ENCODE results near the gene PAXIP1.
A peak's percentile ranks its signal among the peaks of the same experiment; 100 is the strongest.

Gene PAXIP1

DNA sequence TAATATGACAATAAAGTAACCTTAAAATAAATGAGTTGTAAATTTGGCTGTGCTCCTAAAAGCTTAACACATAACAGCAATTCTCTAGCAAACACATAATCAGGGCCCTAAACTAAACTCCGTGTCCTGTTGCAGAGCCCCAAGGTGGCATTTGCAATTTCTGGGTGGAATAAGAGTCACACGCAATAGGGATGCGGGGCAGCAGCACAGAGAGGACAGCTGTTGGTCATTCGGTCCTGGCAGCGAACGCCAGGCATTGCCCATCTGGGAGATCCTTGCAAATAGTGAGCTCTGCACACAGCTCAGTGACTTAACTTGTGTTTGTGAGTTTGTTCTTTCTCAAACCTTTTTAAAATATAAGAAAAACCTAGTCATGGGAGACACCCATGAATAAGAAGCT is 25.7 kb downstream of the PAXIP1 start:
- H3K27me3 Mint-ChIP-seq: no peaks in the 10 kb centered on the region
- H3K4me3 Mint-ChIP-seq: no peak overlapping the region
- no peak overlapping the region for H3K27ac Mint-ChIP-seq
- peaks cover 3% of the 10 kb centered on the region for H3K4me1 Mint-ChIP-seq
- ATAC-seq (no peak), DNase-seq (no peak)
- peaks cover 53% of the 10 kb centered on the region for H3K36me3 Mint-ChIP-seq (ENCODE audit: low read depth)
- H3K9me3 Mint-ChIP-seq: no peaks in the 10 kb centered on the region

DNA sequence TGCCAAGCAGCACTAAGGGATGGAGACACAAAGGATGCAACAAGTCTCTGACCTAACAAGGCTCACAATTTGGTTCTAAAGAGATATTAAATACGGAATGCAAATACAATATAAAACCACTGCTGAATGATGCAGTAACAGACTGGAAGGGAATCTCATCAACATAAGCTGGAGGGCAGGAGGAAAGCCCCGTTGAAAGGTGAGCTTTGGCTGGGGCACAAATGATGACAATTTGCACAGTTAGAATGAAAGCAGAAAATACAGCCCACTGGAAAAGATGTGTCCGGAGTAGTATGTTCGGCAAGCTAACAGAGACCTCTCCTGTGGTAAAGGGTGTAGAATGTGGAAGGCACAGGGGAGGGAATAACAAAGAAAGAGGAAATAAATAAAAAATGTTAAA is 26.1 kb downstream of the PAXIP1 start:
- Mint-ChIP-seq H3K4me3 (no peak overlapping the region), H3K4me1 (peaks cover 3% of the 10 kb centered on the region), H3K27me3 (no peaks in the 10 kb centered on the region), H3K9me3 (no peaks in the 10 kb centered on the region), H3K27ac (no peak overlapping the region), H3K36me3 (ENCODE audit: low read depth) (peaks cover 53% of the 10 kb centered on the region)
- no peak for ATAC-seq
- no peak for DNase-seq

DNA sequence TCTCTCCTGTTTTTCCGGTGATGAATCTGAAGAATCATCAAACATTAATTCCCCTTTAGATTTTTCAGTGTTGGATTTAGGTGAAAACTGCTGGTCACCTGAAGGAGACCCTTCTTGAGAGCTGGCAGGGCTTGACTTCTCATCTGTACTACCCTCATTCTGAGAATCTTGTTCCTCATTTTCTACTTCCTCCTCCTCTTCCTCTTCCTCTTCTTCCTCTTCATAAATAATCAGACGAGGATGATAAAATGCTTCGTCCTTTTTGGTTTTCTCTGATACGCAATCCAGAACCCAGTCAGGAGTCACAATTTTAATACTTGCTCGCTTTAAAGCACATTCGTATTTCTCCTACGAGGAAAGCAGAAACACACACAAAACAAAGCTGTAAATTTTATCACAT is 26.9 kb downstream of the PAXIP1 start:
- peaks cover 3% of the 10 kb centered on the region for H3K4me1 Mint-ChIP-seq
- no peak for ATAC-seq
- DNase-seq: no peak
- H3K27me3 Mint-ChIP-seq: no peaks in the 10 kb centered on the region
- no peaks in the 10 kb centered on the region for H3K9me3 Mint-ChIP-seq
- peaks cover 54% of the 10 kb centered on the region for H3K36me3 Mint-ChIP-seq (ENCODE audit: low read depth)
- H3K27ac Mint-ChIP-seq: no peak overlapping the region
- H3K4me3 Mint-ChIP-seq: no peak overlapping the region

DNA sequence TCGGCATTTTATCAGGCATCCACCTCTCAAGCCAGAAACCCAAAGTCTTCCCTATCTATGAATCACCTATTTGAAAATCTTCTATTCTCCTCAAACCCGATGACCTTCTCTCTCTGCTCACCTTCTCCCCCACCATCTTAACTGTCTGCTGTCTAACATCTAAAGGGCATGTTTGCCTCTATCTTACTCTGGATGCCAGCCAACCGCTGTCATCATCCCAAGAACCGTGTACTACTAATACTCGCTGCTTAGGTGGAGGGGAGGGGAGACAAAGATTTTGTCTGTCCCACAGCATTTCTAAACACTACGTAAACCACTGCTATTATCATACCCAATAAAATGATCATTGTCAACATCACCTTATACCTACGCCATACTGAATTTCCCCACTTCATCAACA is 29.5 kb downstream of the PAXIP1 start:
- Mint-ChIP-seq H3K9me3 (no peaks in the 10 kb centered on the region), H3K4me1 (peaks cover 3% of the 10 kb centered on the region), H3K27me3 (no peaks in the 10 kb centered on the region), H3K36me3 (ENCODE audit: low read depth) (peaks cover 53% of the 10 kb centered on the region), H3K27ac (no peak overlapping the region), H3K4me3 (no peak overlapping the region)
- ATAC-seq (no peak), DNase-seq (no peak)

DNA sequence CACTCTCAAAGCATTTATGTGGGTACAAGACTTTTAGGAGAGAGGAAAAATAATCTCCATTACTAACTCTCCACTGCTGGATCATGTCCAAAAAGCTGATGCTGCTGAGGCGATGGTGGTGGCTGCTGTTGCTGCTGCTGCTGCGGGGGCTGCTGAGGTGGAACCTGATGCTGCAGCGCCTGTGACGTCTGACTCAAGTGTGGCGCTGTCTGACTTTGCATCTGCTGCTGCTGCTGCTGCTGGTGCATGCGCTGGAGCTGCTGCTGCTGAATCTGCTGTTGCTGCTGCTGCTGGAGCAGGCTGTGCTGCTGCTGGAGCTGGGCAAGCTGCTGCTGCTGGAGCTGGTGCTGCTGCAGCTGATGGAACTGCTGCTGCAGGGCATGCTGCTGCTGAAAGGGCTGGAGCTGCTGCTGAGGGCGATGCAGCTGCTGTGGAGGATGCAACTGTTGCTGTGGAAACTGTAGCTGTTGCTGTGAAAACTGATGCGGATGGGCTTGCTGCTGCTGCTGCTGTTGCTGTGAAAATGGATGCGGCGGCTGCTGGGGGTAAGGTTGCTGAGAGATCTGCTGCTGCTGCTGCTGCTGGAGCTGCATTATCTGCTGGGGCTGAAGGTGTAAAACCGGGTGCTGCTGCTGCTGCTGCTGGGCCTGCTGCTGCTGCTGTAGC is 34.5 kb downstream of the PAXIP1 start:
- H3K36me3 Mint-ChIP-seq (ENCODE audit: low read depth): peaks cover 52% of the 10 kb centered on the region
- no peak overlapping the region for H3K27ac Mint-ChIP-seq
- ATAC-seq: no peak

DNA sequence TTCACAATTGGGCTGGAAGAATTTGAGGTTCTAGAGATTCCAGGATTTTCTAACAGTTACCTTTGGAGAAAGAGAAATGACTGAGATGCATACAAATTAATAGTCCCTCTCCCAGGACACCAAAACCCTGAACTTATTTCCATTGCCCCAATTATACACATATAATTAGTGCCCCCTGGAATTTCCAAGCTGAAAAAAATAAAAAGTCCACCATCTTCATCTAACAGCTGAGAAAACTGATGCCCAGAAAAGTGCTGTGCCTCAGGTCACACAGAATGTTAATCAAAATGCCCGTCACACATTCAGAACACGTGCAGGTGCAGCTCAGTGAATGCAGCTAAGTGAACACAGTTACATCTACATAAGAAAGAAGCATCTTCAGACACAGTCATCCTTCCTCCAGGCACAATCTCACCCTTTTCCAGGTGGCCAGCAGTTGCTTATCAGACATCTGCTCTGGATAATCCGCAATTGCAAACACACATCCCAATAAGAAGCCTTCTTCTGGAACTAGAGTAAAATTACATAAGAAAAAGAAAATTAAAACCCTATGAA is 35.4 kb downstream of the PAXIP1 start:
- Mint-ChIP-seq H3K27me3 (no peaks in the 10 kb centered on the region), H3K9me3 (no peaks in the 10 kb centered on the region), H3K4me1 (no peaks in the 10 kb centered on the region), H3K27ac (no peak overlapping the region), H3K36me3 (ENCODE audit: low read depth) (peaks cover 48% of the 10 kb centered on the region), H3K4me3 (no peak overlapping the region)
- ATAC-seq: no peak
- no peak for DNase-seq

More for the DNA sequence above, 34.5 kb downstream of the PAXIP1 start:
- no peaks in the 10 kb centered on the region for H3K27me3 Mint-ChIP-seq
- H3K4me3 Mint-ChIP-seq: no peak overlapping the region
- DNase-seq: no peak
- no peaks in the 10 kb centered on the region for H3K4me1 Mint-ChIP-seq
- H3K9me3 Mint-ChIP-seq: no peaks in the 10 kb centered on the region

DNA sequence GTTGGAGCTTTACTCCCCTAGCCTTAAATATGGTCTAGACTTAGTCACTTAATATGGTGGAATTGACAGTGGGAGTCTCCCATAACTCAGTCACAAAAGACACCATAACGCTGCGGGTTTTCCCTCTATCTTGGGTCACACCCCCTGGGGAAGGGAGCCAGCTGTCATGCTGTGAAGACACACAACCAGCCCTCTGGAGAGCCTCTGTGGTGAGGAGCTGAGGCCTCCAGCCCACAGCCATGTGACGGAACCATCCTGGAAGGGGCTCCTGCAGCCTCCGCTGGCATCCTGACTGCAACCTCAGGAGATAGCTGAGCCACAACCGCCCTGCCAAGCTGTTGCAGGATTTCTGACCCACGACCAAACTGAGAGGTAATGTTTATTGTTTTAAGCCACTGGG is 37.9 kb downstream of the PAXIP1 start:
- Mint-ChIP-seq H3K9me3 (no peaks in the 10 kb centered on the region), H3K27me3 (no peaks in the 10 kb centered on the region), H3K4me3 (no peak overlapping the region), H3K36me3 (ENCODE audit: low read depth) (peaks cover 58% of the 10 kb centered on the region), H3K27ac (no peak overlapping the region), H3K4me1 (no peaks in the 10 kb centered on the region)
- ATAC-seq (no peak), DNase-seq (no peak)

DNA sequence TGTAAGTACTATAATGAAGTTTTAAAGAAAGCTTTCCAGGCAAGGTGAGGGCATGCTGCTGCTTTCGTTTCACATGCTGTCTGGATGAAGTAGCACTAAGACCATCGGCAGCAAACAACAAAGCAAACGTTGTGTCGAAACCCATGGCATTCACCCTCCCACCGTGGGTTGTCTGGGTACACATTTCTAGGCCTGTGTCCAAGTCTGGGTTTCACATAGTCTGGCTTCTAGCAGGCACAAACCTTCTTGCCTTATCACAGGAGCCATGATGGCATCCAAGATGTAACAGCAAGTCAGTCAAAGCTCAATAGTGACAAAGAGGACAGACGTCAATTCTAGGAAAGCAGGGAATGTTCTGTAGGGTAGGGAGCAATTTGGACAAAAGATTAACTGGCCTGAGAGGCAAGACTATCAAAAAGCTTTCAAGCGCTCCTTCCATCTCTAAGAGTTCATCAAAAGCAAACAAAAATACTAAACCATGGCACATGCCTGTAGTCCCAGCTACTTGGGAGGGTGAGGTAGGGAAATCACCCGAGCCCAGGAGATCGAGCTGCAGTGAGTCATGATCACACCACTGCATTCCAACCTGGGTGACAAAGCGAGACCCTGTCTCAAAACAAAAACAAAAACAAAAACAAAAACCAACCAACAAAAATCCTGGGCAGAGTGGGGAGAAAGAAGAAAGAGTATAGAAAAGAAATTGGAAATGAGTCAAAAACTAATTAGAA is 42.7 kb downstream of the PAXIP1 start:
- Mint-ChIP-seq H3K4me1 (no peaks in the 10 kb centered on the region), H3K36me3 (ENCODE audit: low read depth) (peaks cover 52% of the 10 kb centered on the region), H3K9me3 (no peaks in the 10 kb centered on the region), H3K27me3 (no peaks in the 10 kb centered on the region), H3K4me3 (no peak overlapping the region), H3K27ac (no peak overlapping the region)
- ATAC-seq (no peak), DNase-seq (no peak)

DNA sequence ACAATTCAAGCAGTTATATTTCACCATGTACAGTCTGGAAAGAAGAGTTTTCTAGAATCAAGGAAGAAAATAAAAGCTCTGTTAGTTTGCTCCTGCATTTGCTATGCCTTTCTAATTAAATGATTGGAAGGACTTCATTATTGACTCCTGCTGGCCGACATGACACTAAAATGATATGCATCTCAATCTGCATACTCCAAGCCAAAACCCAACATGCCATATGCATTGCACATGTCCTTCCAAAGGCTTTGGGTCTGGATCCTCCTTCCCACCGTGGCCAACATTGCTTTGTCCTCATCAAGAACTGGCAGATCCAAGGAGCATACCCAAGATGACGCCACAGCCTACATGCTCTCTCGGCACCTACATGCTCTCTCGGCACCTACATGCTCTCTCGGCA is 46.5 kb downstream of the PAXIP1 start:
- H3K27me3 Mint-ChIP-seq: no peaks in the 10 kb centered on the region
- no peaks in the 10 kb centered on the region for H3K4me1 Mint-ChIP-seq
- H3K9me3 Mint-ChIP-seq: no peaks in the 10 kb centered on the region
- no peak for DNase-seq
- no peak overlapping the region for H3K4me3 Mint-ChIP-seq
- no peak for ATAC-seq
- H3K27ac Mint-ChIP-seq: no peak overlapping the region
- peaks cover 55% of the 10 kb centered on the region for H3K36me3 Mint-ChIP-seq (ENCODE audit: low read depth)

DNA sequence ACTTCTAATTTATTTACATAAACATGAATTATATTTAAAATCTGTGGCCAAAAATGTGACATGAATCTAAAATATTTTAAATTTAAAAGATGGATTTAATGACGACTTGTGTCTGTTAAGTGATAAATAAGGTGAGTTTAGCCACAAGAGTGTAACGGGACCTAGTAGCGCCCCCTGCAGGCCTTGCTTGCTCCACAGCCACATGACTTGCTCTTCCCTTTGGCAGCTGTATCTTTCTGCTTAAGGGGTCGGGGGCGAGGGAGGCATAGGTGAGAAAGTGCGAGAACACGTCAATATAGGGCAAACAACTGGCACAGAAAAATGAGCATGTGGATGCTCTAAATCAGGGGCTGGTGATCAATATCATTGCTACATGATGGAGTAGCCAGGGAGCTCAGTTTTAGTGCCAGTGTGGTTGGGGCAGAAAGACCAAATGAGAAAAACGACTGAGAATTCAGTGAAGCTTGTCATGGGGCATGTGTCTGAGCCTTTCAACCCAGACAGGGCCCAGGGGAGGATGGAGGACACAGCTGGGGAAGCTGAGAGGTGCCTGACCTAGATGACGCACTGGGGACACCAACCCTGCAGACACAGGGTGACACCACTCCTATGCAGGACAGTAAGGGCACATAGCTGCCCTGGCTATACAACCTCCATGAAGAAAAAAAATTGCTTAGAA is 49.8 kb downstream of the PAXIP1 start:
- no peak overlapping the region for H3K4me3 Mint-ChIP-seq
- ATAC-seq (peak; percentile 43), DNase-seq (peak; percentile 76)
- no peak overlapping the region for H3K27ac Mint-ChIP-seq
- no peaks in the 10 kb centered on the region for H3K4me1 Mint-ChIP-seq
- H3K27me3 Mint-ChIP-seq: no peaks in the 10 kb centered on the region
- peaks cover 59% of the 10 kb centered on the region for H3K36me3 Mint-ChIP-seq (ENCODE audit: low read depth)
- no peaks in the 10 kb centered on the region for H3K9me3 Mint-ChIP-seq

DNA sequence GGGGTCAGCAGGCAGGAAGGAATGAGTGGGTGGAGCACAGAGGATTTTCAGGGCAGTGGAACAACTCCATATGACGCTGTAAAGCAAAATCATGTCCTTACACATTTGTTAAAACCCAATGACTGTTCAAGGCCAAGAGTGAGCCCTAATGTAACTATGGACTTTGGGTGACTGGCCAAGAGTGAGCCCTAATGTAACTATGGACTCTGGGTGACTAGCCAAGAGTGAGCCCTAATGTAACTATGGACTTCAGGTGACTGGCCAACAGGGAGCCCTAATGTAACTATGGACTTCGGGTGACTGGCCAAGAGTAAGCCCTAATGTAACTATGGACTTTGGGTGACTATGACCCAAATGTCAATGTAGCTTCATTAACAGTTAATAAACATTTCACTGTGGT is 52.0 kb downstream of the PAXIP1 start:
- no peak overlapping the region for H3K27ac Mint-ChIP-seq

DNA sequence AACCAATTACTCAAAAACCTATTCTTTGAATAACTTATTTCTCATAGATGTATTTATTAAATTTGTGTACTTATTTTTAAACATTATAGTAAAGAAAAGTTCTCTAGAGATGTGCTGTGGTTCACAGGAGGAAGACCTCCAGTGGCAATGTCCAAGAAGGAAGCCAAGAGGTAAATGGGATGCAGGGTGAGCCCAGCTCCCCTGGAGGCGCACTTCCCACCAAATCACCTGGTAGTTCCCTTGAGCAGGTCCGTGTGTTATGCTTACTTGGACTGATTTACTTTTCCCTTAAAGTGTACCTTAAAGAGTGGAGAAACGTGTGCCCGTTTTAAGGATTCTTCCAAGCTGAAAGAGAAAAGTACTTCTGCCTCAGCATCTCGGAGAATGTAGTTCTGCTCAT is 55.3 kb downstream of the PAXIP1 start:
- ATAC-seq: no peak
- Mint-ChIP-seq H3K27ac (no peak overlapping the region), H3K4me1 (no peaks in the 10 kb centered on the region), H3K27me3 (no peaks in the 10 kb centered on the region), H3K4me3 (no peak overlapping the region), H3K9me3 (no peaks in the 10 kb centered on the region), H3K36me3 (ENCODE audit: low read depth) (peaks cover 56% of the 10 kb centered on the region)
- DNase-seq: no peak

More for the DNA sequence above, 52.0 kb downstream of the PAXIP1 start:
- peaks cover 56% of the 10 kb centered on the region for H3K36me3 Mint-ChIP-seq (ENCODE audit: low read depth)
- no peak for ATAC-seq
- no peak overlapping the region for H3K4me3 Mint-ChIP-seq
- no peaks in the 10 kb centered on the region for H3K4me1 Mint-ChIP-seq
- no peak for DNase-seq
- no peaks in the 10 kb centered on the region for H3K9me3 Mint-ChIP-seq
- no peaks in the 10 kb centered on the region for H3K27me3 Mint-ChIP-seq

DNA sequence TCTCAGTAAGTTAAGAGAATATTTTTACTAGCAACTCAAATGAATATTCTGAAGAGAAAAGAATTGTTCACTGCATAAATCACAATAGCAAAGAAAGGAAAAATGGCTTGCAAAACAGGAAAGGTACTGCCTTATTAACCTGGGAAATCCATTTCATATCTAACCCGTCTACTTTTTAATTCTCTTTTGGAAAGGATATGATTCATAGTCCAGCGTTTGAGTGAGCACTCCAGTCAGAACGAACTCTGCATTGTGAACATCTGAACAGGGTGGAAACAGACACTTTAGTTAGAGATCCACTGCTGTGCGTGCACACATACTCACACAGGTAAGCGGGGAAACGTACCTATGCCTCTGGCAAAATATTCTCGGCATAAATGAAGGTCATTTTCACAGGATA is 56.8 kb downstream of the PAXIP1 start:
- no peak overlapping the region for H3K4me3 Mint-ChIP-seq
- H3K36me3 Mint-ChIP-seq (ENCODE audit: low read depth): peaks cover 46% of the 10 kb centered on the region
- H3K27me3 Mint-ChIP-seq: no peaks in the 10 kb centered on the region
- H3K9me3 Mint-ChIP-seq: no peaks in the 10 kb centered on the region
- H3K27ac Mint-ChIP-seq: no peak overlapping the region
- H3K4me1 Mint-ChIP-seq: no peaks in the 10 kb centered on the region
- no peak for DNase-seq
- ATAC-seq: no peak

DNA sequence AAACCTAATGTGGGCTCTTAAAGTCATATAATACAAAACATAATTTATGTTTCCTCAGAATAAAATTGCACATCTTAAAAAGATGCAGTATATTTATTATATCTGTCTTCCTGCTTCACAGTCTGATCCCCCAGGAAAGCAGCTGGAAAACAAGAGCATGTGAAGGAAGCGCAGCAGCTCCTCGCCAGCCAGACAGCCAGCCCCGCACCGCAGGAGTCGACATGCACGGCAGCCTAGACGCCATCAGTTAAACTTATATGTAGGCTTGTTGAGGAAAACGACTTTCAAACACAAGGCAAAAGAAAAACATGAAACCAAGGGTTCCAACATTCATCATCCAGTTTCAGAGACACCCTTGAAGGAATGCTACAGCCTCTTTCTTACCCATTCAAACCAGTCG is 59.0 kb downstream of the PAXIP1 start:
- no peak overlapping the region for H3K27ac Mint-ChIP-seq

DNA sequence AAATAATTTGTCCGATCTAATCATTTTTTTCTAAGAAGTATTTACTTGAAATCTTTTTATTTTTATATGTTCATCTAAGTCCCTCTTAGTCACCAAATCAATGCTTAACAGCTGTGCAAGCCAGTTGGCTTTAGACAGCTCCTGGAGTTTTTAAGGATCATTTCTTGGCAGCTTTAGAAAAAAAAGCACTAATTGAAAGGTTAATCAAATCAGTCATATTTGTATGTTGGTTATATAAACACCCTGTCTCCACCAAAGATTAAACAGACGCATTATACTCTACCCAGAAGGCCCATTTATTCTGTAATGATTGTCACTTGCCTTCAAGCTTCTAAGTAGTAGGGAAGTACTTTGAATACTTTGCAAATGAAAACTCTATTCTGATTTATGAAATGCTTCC is 60.2 kb downstream of the PAXIP1 start:
- ATAC-seq: no peak
- Mint-ChIP-seq H3K9me3 (peaks cover 3% of the 10 kb centered on the region), H3K27me3 (no peaks in the 10 kb centered on the region), H3K4me1 (no peaks in the 10 kb centered on the region), H3K36me3 (ENCODE audit: low read depth) (peaks cover 25% of the 10 kb centered on the region), H3K4me3 (no peak overlapping the region), H3K27ac (no peak overlapping the region)
- DNase-seq: no peak

More for the DNA sequence above, 59.0 kb downstream of the PAXIP1 start:
- Mint-ChIP-seq H3K4me1 (no peaks in the 10 kb centered on the region), H3K36me3 (ENCODE audit: low read depth) (peaks cover 31% of the 10 kb centered on the region), H3K4me3 (no peak overlapping the region), H3K27me3 (no peaks in the 10 kb centered on the region), H3K9me3 (no peaks in the 10 kb centered on the region)
- ATAC-seq: no peak
- no peak for DNase-seq

Measured in activated naive CD8-positive, alpha-beta T cell treated with anti-CD3 and anti-CD28 coated beads, Interleukin-2, amount 50 U/mL, for 24 hours (primary cell).